MM.1S (cell line): ENCODE measurements around the gene CYP2C18.

Experiments used
- EZH2phosphoT487 ChIP-seq: fragments of 300-600 bp; sonication (generic); IDR thresholded peaks from 2 replicates; pipeline ENCODE4 v1.6.1; 2018; ENCODE audit warnings: antibody characterized with exemption, low read length
- TF ChIP-seq, protein P1 (sequence below): fragments of 300-600 bp; sonication (generic); IDR thresholded peaks from 2 replicates; pipeline ENCODE4 v1.5.1; 2016; ENCODE audit warnings: antibody characterized with exemption, low read length, mixed read lengths

DNA sequence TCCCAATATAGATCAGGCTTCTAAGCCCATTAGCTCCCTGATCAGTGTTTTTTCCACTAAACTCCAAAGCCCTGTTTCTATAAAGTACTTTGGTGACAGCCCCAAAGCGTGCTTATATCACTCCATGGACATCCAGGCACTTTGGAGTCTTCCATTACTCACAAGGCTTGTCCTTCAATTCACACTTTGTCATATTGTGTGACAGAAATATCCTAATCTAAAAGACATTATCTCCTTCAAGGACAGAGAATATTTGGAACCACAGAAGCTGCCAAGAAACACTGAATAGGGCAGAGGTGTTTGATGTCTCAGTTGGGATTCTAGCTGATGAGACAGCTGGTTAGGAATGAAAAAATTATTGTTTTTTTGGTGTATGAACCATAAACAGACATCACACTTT, 97.3 kb downstream of the CYP2C18 start:
- TF ChIP-seq, protein P1, sequence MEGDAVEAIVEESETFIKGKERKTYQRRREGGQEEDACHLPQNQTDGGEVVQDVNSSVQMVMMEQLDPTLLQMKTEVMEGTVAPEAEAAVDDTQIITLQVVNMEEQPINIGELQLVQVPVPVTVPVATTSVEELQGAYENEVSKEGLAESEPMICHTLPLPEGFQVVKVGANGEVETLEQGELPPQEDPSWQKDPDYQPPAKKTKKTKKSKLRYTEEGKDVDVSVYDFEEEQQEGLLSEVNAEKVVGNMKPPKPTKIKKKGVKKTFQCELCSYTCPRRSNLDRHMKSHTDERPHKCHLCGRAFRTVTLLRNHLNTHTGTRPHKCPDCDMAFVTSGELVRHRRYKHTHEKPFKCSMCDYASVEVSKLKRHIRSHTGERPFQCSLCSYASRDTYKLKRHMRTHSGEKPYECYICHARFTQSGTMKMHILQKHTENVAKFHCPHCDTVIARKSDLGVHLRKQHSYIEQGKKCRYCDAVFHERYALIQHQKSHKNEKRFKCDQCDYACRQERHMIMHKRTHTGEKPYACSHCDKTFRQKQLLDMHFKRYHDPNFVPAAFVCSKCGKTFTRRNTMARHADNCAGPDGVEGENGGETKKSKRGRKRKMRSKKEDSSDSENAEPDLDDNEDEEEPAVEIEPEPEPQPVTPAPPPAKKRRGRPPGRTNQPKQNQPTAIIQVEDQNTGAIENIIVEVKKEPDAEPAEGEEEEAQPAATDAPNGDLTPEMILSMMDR: no peak
- TF ChIP-seq EZH2phosphoT487: no peak
